ENCODE data around the gene DNM3. TPM values are rescaled to one million over a fixed set of nuclear protein-coding genes. Genes with fewer than 3 reads are reported as not detected.

The DNM3 gene
- total and polyA plus RNA-seq, 2 donors (not counting 3 experiments of a cell fraction or from before 2014, with no cell fraction given): 1.4 to 2.5 TPM

DNA sequence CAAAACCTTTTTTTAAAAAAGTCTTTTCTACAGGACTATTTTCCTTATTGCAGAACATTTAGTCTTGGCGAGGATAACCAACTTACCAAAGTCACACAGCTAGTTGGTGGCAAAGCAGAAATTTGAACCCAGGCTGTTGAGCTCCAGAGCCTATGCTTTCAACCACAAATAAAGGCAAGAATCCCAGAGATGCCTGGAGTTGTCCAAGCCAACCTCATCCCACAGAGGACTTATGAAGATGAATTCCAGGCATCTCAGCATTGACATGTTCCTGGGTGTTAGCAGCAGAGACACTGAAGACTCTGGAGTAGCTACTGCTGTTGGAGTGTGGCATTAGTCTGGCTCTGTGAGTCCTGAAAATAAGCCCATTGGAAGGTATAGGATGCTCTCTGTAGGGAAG lies 291.5 kb downstream of the DNM3 start:
- no TSS peak for BruUV-seq (replicated peaks)
- POLR2A ChIA-PET: no interaction called here
- dilution Hi-C loops (cut with MboI; ENCODE audit: extremely low pct_ligation_motif_present, low sequenced_read_pairs): no loop called here
- FAIRE-seq (no peak), DNase-seq (ENCODE audit: low read depth, low spot score) (no peak)
- intact Hi-C loops (cut with micrococcal nuclease): no loop called here
- Histone ChIP-seq H3K9ac (replicated peaks; ENCODE audit: extremely low read depth, insufficient read depth, low read length) (no peak overlapping the region), H3K36me3 (ENCODE audit: control insufficient read depth in 2 of 2, extremely low read depth in 1 of 2, insufficient read depth in 2 of 2, low read length in 2 of 2) (no peaks in the 10 kb centered on the region), H3K4me2 (ENCODE audit: insufficient read depth, low read length) (no peak overlapping the region), H3K9me3 (replicated peaks; ENCODE audit: control insufficient read depth, insufficient read depth, low read length) (no peaks in the 10 kb centered on the region), H4K20me1 (replicated peaks; ENCODE audit: control insufficient read depth, extremely low read depth, insufficient read depth, low read length) (no peaks in the 10 kb centered on the region), H3K9me1 (replicated peaks; ENCODE audit: control insufficient read depth, extremely low read depth, insufficient read depth, low read length) (no peaks in the 10 kb centered on the region), H3K79me2 (ENCODE audit: control insufficient read depth, insufficient read depth, low read length) (no peaks in the 10 kb centered on the region), H2AFZ (ENCODE audit: low read depth, low read length) (no peak overlapping the region), H3K27ac (ENCODE audit: insufficient read depth, low read depth, low read length) (no peak overlapping the region), H3K27me3 (ENCODE audit: control insufficient read depth in 2 of 2, insufficient read depth in 2 of 2, low read length in 2 of 2) (no peaks in the 10 kb centered on the region), H3K4me3 (replicated peaks in 1 of 3; ENCODE audit: insufficient read depth in 1 of 3, low read depth in 1 of 3, low read length in 3 of 3) (no peak overlapping the region), H3K4me1 (ENCODE audit: control insufficient read depth, extremely low read depth, insufficient read depth, low read length) (peaks cover 13% of the 10 kb centered on the region)
- CTCF ChIA-PET: interaction anchor here (0.6 to 2.3 kb wide), 6 partner anchors 9 to 267 kb away, joined by 3 to 14 read pairs (median 3); no protein-coding TSS in a partner anchor
- TF ChIP-seq POLR2A (IDR thresholded peaks at IDR 0.05; ENCODE audit: low read depth, low read length): no peak
- TF ChIP-seq, protein P1, sequence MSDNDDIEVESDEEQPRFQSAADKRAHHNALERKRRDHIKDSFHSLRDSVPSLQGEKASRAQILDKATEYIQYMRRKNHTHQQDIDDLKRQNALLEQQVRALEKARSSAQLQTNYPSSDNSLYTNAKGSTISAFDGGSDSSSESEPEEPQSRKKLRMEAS (IDR thresholded peaks at IDR 0.05; ENCODE audit: insufficient read depth, insufficient read length): no peak
- TF ChIP-seq, protein P2, sequence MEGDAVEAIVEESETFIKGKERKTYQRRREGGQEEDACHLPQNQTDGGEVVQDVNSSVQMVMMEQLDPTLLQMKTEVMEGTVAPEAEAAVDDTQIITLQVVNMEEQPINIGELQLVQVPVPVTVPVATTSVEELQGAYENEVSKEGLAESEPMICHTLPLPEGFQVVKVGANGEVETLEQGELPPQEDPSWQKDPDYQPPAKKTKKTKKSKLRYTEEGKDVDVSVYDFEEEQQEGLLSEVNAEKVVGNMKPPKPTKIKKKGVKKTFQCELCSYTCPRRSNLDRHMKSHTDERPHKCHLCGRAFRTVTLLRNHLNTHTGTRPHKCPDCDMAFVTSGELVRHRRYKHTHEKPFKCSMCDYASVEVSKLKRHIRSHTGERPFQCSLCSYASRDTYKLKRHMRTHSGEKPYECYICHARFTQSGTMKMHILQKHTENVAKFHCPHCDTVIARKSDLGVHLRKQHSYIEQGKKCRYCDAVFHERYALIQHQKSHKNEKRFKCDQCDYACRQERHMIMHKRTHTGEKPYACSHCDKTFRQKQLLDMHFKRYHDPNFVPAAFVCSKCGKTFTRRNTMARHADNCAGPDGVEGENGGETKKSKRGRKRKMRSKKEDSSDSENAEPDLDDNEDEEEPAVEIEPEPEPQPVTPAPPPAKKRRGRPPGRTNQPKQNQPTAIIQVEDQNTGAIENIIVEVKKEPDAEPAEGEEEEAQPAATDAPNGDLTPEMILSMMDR (IDR thresholded peaks at IDR 0.05; ENCODE audit: extremely low read depth in 1 of 2, insufficient read depth in 1 of 2, low read depth in 1 of 2, low read length in 2 of 2): no peak
- TF ChIP-seq JUN (IDR thresholded peaks at IDR 0.05; ENCODE audit: borderline replicate concordance, insufficient read depth, insufficient read length, low read depth): no peak
- no peak for TF ChIP-seq FOS (IDR thresholded peaks at IDR 0.05; ENCODE audit: borderline replicate concordance, insufficient read depth, low read length)
- TF ChIP-seq POLR2AphosphoS5 (IDR thresholded peaks at IDR 0.05; ENCODE audit: insufficient read depth, low read depth, low read length): no peak
- TF ChIP-seq EZH2 (IDR thresholded peaks at IDR 0.05; ENCODE audit: borderline replicate concordance, low read depth, low read length, severe bottlenecking): no peak
- TF ChIP-seq MYC (IDR thresholded peaks at IDR 0.05; ENCODE audit: low read depth, low read length): no peak
- no peak for TF ChIP-seq GATA2 (IDR thresholded peaks at IDR 0.05; ENCODE audit: insufficient read depth, insufficient read length, low read depth, low read length)
